HG03064 (cell line): ENCODE results near the gene ZNF362.
"Not testable (repeated sequence)": the region's sequence is repeated elsewhere in the genome, so short reads cannot be mapped to it uniquely, and the experiment has no call there.

ENCODE experiments used
- ATAC-seq: cut with Tn5 transposase; IDR thresholded peaks from one replicate; pipeline ENCODE4 v1.9.1; 2021; ENCODE audit warnings: low read depth; ENCODE audit not compliant: unreplicated experiment

The ZNF362 gene, protein sequence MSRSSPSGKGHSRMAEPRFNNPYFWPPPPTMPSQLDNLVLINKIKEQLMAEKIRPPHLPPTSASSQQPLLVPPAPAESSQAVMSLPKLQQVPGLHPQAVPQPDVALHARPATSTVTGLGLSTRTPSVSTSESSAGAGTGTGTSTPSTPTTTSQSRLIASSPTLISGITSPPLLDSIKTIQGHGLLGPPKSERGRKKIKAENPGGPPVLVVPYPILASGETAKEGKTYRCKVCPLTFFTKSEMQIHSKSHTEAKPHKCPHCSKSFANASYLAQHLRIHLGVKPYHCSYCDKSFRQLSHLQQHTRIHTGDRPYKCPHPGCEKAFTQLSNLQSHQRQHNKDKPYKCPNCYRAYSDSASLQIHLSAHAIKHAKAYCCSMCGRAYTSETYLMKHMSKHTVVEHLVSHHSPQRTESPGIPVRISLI

DNA sequence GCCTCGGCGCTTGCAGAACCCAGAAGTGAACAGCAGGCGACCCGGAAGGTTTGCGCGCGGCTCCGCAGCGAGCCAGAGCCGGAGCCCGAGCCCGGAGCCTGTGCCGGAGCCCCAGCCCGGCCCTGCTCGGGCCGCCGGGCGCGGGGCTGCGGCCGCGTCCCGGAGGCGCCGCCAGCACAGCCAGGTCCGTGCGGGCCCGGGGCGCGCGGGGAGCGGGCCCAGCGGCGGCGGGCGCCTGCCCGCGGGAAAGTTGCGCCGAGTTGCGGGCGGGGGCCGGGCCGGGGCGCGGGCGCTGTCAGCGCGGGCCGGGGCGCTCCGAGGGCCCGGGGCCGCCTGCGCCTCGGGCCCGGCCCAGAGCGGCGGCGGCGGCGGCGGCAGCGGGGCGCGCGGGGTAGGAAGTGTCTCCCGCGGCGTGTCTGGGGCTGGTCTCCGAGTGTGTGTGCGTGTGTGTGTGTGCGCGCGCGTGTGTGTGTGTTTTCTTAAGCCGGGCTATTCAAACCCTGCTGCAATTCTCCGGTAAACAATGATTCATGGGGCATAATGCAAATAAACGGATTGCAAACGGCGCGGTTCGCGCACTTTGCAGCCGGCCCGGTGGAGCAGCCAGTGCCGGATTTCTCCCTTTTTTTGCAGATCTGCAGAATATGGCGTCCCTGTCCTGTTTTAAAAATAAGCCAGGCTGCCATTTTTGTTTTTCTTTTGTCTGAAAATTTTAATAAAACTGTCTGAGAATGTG, at the start of gene ZNF362:
ZNF362 (plus strand) TSS at position 22 of the 736 bp plus-strand sequence. CDS start 14,083 bp downstream, outside the sequence.
- ATAC-seq: no peak

DNA sequence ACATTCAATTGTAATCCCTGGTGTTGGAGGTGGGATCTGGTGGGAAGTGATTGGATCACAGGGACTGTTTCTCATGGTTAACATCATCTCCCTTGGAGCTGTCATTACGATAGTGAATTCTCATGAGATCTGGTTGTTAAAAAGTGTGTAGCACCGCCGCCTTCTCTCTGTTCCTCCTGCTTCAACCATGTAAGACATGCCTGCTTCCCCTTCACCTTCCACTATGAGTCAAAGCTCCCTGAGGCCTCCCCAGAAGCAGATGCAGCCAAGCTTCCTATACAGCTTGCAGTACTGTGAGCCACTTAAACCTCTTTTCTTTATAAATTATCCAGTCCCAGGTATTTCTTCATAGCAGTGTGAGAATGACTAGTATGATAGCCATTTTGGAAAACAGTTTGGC, 44.3 kb upstream of the ZNF362 start:
- no peak for ATAC-seq

DNA sequence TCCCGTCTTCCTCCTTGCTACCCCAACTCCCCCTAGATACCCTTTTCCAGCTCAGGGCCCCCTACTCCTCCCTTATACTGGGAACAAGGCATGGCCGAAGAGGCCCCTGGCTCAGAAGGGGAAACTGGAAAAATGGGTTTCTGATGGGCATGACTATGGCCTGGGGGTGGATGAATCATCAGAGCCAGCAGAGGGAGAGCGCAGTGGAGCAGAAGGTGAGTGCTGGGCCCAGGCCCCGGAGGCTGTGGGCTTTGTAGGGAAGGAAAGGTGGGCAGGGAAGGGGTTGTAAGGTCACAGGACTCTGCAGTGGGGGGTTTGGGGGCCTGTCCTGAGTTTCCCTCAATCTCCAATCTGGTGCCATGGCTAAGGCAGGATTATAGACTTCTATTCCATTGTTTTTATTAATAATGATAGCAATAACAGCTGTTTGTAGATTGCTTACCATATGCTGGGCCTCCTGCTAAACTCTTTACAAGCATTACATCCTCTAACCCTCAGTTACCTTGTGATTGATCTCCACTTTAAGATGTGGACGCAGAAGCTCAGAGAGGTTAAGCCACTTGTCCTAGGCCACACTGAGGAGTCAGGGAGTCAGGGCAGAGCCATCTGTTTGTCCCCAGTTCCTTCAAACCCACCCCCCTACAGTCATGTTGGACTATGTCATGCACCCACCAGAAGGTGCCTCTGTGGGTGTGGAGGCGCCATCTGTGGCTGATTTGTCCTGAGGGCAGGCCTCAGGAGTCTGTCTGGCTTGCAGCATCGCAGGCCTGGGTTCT, 36.2 kb upstream of the ZNF362 start:
- ATAC-seq: no peak

DNA sequence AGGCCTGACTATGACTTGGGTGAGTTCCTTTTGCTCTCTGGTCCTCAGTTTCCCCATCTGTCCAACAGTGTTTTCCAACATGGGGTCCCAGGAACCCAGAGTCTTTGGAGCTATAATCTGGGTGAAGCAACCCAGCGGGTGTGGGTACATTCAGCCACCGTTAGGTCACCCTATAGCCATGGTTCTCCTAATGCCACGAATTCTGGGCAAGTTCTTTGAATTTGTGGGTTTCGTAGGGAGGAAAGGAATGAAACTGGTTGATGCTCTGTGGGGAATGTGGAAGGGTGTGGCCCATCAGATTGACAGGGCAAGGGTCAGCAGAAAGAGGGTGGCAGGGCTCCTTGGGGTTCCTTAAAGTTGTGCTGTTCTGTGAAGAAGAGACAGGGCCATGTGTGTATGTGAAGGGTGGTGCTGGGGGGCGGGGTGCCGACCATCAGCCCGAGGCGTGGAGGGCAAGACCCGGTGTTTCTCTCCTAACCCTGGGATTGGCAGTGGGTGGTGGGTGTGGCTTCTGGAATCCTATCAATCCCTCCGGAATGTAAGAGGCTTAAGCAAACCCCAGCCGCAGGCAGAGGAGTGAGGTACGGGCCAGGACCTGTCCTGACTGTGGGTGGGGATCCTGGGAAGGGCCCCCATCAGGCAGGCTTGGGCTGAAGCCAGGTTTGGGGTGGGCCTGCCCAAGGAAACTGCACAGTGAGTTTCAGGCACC, 35.5 kb upstream of the ZNF362 start:
- ATAC-seq: no peak

DNA sequence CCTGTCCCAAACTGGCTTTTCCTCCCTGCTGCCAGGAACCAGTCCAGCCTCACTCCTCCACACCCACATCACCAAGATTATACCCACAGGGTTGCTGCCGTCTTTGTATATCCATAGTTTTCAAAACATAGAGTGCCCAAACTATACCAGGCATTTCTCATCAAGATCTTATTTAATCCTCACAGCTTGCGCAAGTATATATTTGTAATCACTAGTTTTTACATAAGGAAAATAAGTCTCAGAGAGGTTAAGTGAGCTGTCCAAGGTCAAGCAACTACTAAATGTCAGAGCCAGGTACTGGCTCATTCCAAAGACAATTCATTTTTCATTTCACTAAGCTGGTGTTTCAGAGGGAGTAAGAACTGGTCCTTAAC, 34.9 kb upstream of the ZNF362 start:
- no peak for ATAC-seq

DNA sequence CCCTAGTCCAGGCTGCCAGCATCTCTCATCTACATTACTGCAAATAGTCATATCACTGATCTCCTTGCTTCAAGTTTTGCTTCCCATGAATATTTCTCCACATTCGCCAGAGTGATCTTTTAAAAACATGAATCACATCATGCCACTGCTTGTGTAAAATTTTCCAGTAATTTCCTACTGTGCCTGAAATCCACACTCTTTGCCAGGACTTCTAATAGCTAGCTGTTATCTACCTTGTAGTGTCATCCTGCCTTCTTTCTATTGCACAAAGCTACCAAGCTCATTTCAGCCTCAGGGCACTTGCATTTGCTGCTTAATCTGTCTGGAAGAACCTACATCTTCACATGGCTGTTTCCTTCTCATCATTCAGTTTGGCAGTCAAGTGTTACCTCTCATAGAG, 33.9 kb upstream of the ZNF362 start:
- no peak for ATAC-seq

DNA sequence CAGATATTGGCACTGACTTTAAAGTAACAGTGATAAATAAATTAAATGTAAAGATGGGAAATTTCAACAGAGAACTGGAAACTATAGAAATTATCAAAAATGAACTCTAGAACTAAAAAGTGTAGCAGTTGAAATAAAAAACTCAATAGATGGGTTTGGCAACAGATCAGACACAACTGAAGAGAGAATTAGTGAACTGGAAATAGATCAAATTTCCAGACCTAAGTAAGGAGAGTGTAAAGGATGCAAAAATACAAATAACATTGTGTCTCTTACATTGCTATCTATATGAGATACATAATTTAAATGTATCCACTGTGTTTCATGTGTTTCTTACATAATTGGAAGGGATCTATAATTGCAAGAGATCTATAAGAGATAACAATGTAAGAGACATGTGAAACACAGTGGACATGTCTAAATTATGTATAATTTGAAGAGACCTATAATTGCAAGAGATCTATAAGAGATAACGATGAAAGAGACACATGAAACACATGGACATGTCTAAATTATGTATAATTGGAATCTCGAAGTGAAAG, 32.1 kb upstream of the ZNF362 start:
- no peak for ATAC-seq

DNA sequence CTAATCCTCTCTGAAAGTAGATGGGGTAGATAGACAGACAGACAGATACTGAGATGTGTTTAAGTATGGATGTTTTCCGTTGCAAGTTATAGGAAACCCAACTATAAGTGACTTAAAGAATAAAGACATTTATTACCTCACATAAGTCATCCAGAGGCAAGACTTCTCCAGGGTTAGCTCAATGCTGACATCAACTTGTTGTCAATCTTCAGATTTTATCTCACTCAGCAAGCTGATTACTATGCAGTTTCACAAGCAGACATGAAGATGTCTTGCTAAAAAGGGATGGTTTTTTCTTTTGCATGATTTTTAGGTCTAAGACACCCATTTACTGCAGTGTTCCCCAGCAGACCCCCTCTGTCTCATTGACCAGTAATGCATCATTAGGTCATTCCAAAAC, 30.7 kb upstream of the ZNF362 start:
- ATAC-seq: no peak

DNA sequence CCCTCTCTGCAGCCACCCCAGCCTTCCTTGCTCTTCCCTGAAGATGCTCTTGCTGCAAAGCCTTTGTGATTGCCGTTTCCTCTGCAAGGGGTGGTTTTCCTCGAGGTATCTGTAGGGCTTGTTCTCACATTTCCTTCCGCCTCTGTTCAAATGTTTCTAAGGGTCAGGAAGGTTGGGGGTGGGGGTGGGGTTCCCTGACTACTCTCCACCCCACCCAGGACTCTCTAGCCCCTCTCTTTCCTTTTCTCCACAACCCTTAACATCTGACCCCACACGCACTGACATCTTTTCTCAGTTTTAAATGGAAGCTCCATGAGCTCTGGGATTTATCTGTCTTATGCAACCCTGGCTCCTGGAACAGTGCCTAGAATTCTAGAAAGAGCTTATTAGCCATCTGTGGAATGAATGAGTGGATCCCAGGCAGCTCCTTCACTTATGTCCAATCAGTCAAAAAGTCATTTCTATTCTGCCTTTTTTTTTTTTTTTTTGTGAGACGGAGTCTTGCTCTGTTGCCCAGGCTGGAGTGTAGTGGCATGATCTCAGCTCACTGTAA, 27.3 kb upstream of the ZNF362 start:
- ATAC-seq: no peak

DNA sequence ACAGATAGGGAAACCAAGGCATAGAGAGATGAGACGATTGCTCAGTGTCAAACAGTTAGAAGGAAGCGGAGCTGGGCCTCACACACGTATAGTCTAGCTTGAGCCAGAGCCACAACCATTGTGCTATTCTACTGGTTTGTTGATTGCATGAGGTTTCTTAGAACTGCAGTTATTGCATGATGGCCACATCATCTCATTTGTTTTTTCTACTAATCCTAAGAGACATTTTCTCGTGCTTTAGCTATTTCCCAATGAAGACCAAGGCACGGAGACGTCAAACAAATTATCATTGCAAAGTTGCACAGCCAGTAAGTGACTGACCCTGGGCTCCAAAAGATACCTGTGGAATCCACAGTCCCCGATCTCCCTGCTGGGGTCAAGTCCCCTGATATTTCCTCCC, 25.1 kb upstream of the ZNF362 start:
- ATAC-seq: no peak

DNA sequence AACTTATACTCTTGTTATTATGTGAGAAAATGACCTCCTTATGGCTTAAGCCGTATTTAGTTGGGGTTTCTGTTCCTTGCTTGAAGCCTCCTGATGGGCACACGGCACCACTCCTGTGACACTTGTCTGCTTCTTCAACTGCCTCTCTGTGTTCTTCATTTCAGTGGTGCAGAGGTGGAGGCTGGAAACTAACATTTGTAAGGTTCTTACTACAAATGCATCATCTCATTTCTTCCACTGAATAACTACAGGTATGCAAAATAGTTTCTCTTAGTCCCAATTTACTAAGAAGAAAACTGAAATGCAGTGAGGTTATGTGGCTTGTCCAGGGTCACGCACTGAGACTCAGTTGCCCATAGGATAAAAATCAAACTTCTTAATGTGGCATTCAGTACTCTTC, 23.6 kb upstream of the ZNF362 start:
- no peak for ATAC-seq

DNA sequence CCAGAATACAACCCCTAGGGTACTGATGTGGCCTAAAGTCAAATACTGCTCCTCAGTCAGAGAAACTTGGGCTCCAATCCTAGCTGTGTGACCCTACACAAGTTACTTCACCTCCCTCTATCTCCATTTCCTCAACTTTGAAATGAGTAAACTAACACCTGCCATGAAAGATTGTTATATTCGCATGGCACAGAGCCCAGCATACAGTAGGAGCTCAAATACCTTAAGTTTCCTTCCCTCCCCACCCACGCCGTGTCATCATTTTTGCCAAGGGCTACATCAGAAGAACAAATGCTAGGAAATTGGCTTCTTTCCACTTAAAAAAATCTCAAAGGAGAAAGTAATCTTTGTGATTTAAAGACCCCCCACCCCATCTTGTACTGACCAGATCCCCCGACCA, 22.2 kb upstream of the ZNF362 start:
- no peak for ATAC-seq

DNA sequence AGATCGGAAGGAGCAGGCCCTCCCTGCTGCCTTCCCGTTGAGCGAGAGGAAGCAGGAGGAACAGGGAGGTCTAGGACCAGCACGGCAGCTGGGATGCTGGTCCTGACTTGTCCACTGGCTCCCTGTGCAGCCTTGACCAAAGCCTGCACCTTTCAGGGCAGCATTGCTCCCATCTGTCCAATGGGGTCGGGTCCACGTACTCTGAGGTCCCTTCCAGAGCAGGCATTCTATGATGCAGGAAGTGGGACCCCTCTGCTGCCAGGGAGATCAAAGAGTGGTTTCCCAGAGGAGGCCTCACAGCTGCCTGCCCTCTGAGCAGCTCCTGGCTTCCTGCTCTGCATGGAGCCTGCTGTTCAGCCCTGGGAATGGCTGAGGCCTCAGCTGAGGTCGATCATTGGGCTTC, 21.7 kb upstream of the ZNF362 start:
- no peak for ATAC-seq

DNA sequence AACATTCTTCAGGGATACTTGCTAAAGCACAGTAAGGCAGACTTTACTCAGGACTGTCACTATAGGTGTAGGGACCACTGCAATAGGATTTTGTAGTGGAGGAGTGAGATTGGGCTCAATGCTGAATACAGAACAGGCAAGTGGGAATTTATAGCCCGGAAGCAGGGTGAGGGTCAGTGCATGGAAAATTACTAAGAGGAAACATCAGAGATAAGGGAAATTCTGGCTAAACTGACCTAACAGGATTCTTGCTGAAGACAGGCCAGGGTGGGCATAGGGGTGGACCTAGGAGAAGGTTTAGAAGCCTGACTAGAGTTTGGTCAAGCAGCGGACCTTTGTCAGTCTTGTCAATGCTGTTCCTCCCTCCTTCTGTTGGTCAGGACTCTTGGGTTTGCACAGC, 20.8 kb upstream of the ZNF362 start:
- ATAC-seq: no peak

DNA sequence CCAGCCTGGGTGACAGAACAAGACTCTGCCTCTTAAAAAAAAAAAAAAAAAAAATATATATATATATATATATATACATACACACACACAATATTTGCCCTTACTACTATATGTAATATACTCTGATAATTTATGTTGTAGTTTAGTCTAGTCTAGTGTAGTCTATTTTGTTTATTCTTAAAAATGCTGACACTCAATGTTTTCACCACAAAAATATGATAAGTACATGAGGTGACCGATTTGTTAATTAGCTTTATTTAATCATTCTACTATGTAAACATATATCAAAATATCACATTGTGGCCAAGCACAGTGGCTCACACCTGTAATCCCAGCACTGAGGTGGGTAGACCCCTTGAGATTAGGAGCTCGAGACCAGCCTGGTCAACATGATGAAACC, 19.8 kb upstream of the ZNF362 start:
- no peak for ATAC-seq

DNA sequence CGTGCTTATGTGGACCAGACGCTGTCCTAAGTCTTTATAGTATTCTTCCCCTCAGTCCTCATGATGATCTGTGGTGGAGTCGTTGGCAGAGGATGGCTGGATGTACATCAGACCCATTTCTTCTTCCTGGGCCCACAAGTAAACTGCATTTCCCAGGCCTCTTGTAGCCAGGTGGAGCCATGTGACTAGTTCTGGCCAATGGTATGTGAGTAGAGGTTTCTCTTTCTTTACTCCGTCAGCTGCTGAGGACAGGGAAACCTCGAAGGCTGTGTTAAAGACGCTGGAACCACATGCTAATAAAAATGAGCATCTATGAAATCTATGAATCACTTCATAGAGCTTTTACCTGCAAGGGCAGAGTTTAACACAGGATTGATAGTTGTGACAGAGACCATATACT, 18.7 kb upstream of the ZNF362 start:
- no peak for ATAC-seq

DNA sequence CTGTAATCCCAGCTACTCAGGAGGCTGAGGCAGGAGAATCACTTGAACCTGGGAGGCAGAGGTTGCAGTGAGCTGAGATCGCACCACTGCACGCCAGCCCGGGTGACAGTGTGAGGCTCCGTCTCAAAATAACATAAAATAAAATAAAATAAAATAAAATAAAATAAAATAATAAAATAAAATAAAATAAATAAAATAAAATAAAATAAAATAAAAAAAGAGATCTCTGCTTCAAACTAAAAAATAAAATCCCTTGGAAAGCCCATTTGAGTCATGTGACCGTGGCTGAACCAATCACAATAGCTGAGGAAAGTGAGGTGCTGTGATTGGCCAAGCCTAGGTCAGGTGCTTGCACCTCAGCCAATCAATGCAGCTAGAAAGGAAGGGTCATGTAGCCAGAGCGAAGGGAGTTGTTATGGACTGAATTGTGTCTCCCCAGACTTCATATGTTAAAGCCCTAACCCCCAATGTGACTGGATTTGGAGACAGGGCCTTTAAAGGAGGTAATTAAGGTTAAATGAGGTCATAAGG, 18.0 kb upstream of the ZNF362 start:
- ATAC-seq: not testable (repeated sequence)

DNA sequence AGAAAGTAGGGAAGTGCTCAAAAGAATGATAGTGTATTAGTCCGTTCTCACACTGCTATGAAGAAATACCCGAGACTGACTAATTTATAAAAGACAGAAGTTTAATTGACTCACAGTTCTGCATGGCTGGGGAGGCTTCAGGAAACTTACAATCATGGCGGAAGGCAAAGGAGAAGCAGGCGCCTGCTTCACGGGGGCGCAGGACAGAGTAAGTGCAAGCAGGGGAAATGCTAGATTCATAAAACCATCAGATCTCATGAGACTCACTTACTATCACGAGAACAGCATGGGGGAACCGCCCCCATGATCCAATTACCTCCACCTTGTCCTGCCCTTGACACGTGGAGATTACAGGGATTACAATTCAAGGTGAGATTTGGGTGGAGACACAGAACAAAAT, 16.9 kb upstream of the ZNF362 start:
- not testable (repeated sequence) for ATAC-seq

DNA sequence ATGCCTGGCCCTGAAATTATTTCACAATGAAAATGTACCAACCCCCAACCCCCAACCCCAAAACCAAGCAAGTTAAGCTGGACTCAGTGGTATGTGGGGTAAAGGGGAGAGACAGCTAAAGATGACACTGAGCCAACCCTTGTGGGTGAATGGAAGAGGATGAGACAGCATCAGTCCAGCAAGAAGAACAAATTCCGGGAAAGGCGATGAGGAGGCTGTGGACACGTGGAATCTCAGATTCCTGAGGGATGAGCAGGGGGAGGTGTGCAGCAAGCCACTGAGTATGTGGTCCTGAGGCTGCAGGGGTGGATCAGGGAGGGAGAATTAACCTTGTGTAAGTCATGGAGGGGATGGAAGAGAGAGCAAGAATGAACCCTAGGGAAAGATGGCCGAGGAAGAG, 14.4 kb upstream of the ZNF362 start:
- no peak for ATAC-seq

DNA sequence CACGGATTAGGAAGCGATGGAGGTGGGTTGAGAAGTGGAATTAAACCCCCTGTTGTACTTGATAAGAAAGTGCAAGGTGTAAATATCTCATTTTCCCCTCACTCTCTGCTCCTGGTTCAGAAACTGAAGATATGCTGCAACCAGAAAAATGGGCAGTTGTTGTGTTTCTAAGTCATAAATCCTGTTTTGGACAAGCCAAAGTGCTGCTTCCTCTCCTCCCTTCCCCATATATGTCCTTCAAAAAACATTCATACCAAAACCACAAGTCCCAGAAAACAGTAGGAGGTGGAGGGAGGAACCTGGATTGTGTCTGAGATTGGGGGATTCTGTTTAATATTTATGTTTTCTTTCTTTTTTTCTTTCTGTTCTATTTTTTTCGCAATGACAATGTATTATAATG, 13.6 kb upstream of the ZNF362 start:
- no peak for ATAC-seq
